ENCODE measurements around the gene TOR2A. TPM values are rescaled to one million over a fixed set of nuclear protein-coding genes. Genes with fewer than 3 reads are reported as not detected.

Gene TOR2A
- total RNA-seq, 2 donors from 2014 or later: 15.7 to 16.7 TPM

- Mint-ChIP-seq H3K36me3 (ENCODE audit: low read depth) (no peaks in the 10 kb centered on the region), H3K9me3 (no peaks in the 10 kb centered on the region), H3K27me3 (ENCODE audit: insufficient read depth) (no peaks in the 10 kb centered on the region), H3K4me1 (peaks cover 1% of the 10 kb centered on the region), H3K4me3 (no peak overlapping the region), H3K27ac (no peak overlapping the region)
- H3K9ac ChIP-seq (ENCODE audit: extremely low read depth, low read length, poor library complexity, severe bottlenecking): no peak overlapping the region
- DNase-seq: no peak
- H3K36me3 ChIP-seq (ENCODE audit: control insufficient read depth, insufficient read depth, low read length): no peaks in the 10 kb centered on the region
- no peaks in the 10 kb centered on the region for H3K9me3 ChIP-seq (ENCODE audit: control insufficient read depth, low read length)
- H3K4me1 ChIP-seq (ENCODE audit: control insufficient read depth, insufficient read depth, low read length): no peaks in the 10 kb centered on the region
- no peaks in the 10 kb centered on the region for H3K27me3 ChIP-seq (ENCODE audit: control insufficient read depth, insufficient read depth, low read length, poor library complexity, severe bottlenecking)
- no peak overlapping the region for H3K27ac ChIP-seq (ENCODE audit: low read depth, low read length)
- 81 to 90% methylated on average over 5 to 12 of the region's 12 CpGs for WGBS, 2 experiments (ENCODE audit: insufficient coverage in 1 of 2, insufficient read length in 1 of 2)
- no peak overlapping the region for H3K4me3 ChIP-seq (ENCODE audit: low read length)
- TF ChIP-seq CTCF (conservative IDR thresholded peaks at IDR 0.05): no peak
These were observed 29.3 kb downstream of the TOR2A start for GRCh38 chr9:127705577-127706379.

- Mint-ChIP-seq H3K36me3 (ENCODE audit: low read depth) (no peaks in the 10 kb centered on the region), H3K4me1 (peaks cover 1% of the 10 kb centered on the region), H3K27ac (no peak overlapping the region), H3K27me3 (ENCODE audit: insufficient read depth) (no peaks in the 10 kb centered on the region), H3K4me3 (no peak overlapping the region), H3K9me3 (no peaks in the 10 kb centered on the region)
- WGBS, 2 experiments (ENCODE audit: insufficient coverage in 1 of 2, insufficient read length in 1 of 2): 82 to 90% methylated on average over 6 to 9 of the region's 9 CpGs
- no peak overlapping the region for H3K27ac ChIP-seq (ENCODE audit: low read depth, low read length)
- no peaks in the 10 kb centered on the region for H3K27me3 ChIP-seq (ENCODE audit: control insufficient read depth, insufficient read depth, low read length, poor library complexity, severe bottlenecking)
- H3K9ac ChIP-seq (ENCODE audit: extremely low read depth, low read length, poor library complexity, severe bottlenecking): no peak overlapping the region
- no peaks in the 10 kb centered on the region for H3K4me1 ChIP-seq (ENCODE audit: control insufficient read depth, insufficient read depth, low read length)
- H3K4me3 ChIP-seq (ENCODE audit: low read length): no peak overlapping the region
- no peaks in the 10 kb centered on the region for H3K9me3 ChIP-seq (ENCODE audit: control insufficient read depth, low read length)
- TF ChIP-seq CTCF (conservative IDR thresholded peaks at IDR 0.05): no peak
- no peaks in the 10 kb centered on the region for H3K36me3 ChIP-seq (ENCODE audit: control insufficient read depth, insufficient read depth, low read length)
- no peak for DNase-seq
These were observed 31.7 kb downstream of the TOR2A start for GRCh38 chr9:127703289-127703946.

GRCh38 chr9:127700594-127701255, 34.4 kb downstream of the TOR2A start:
- Mint-ChIP-seq H3K27ac (no peak overlapping the region), H3K9me3 (no peaks in the 10 kb centered on the region)

More at GRCh38 chr9:127700594-127701255, 34.4 kb downstream of the TOR2A start:
- Mint-ChIP-seq H3K36me3 (ENCODE audit: low read depth) (no peaks in the 10 kb centered on the region), H3K4me3 (no peak overlapping the region), H3K4me1 (no peaks in the 10 kb centered on the region), H3K27me3 (ENCODE audit: insufficient read depth) (no peaks in the 10 kb centered on the region)
- Histone ChIP-seq H3K4me3 (ENCODE audit: low read length) (no peak overlapping the region), H3K4me1 (ENCODE audit: control insufficient read depth, insufficient read depth, low read length) (no peaks in the 10 kb centered on the region), H3K9me3 (ENCODE audit: control insufficient read depth, low read length) (no peaks in the 10 kb centered on the region), H3K9ac (ENCODE audit: extremely low read depth, low read length, poor library complexity, severe bottlenecking) (no peak overlapping the region), H3K36me3 (ENCODE audit: control insufficient read depth, insufficient read depth, low read length) (no peaks in the 10 kb centered on the region), H3K27ac (ENCODE audit: low read depth, low read length) (no peak overlapping the region), H3K27me3 (ENCODE audit: control insufficient read depth, insufficient read depth, low read length, poor library complexity, severe bottlenecking) (no peaks in the 10 kb centered on the region)
- no peak for DNase-seq
- 85 to 89% methylated on average over 5 of the region's 5 CpGs for WGBS, 2 experiments (ENCODE audit: insufficient coverage in 1 of 2, insufficient read length in 1 of 2)
- TF ChIP-seq CTCF (conservative IDR thresholded peaks at IDR 0.05): no peak
